ENCODE results near the gene ZNF383. TPM values are rescaled to one million over a fixed set of nuclear protein-coding genes. Genes with fewer than 3 reads are reported as not detected.

The ZNF383 gene
- total and polyA plus RNA-seq, 9 of the 15 experiments (the other 6 are each of a cell fraction or from before 2014, with no cell fraction given) = 2.0 to 8.2 (median 5.3) TPM

- TF ChIP-seq E2F4 (CRISPR knock-in tag; IDR thresholded peaks at IDR 0.05; ENCODE audit: low read depth) = no peak
- no peak for TF ChIP-seq BCL6 (CRISPR knock-in tag; IDR thresholded peaks at IDR 0.05)
- no peak for TF ChIP-seq RBM17 (IDR thresholded peaks at IDR 0.05; ENCODE audit: borderline replicate concordance, low read depth, low read length)
- no peak for TF ChIP-seq SRF (CRISPR knock-in tag; IDR thresholded peaks at IDR 0.05)
- TF ChIP-seq ZNF511 (CRISPR knock-in tag; IDR thresholded peaks at IDR 0.05) = peak; percentile 64; the same call in 1 of the 2 replicates
- no peak for TF ChIP-seq CHD4 (IDR thresholded peaks at IDR 0.05; ENCODE audit: insufficient read depth, insufficient replicate concordance, low read depth, low read length, poor library complexity, severe bottlenecking)
- no peak for TF ChIP-seq TEAD1 (CRISPR knock-in tag; IDR thresholded peaks at IDR 0.05)
- no peak for TF ChIP-seq CCNT2 (IDR thresholded peaks at IDR 0.05; ENCODE audit: borderline replicate concordance, extremely low read depth, insufficient read length, low read depth, low read length)
- TF ChIP-seq XRCC5 (IDR thresholded peaks at IDR 0.05; ENCODE audit: low read depth, low read length) = 0 out of 2 replicates have a peak, but pooled peaks have one; percentile 46
- TF ChIP-seq FOXK2 (conservative IDR thresholded peaks at IDR 0.05 in 1 of 2, IDR thresholded peaks at IDR 0.05 in 1 of 2; ENCODE audit: low read depth in 2 of 2) = peak; percentile 87 to 96
- no peak; a peak in 1 of 4 replicates for TF ChIP-seq TRIM24 (IDR thresholded peaks at IDR 0.05)
- no peak for TF ChIP-seq IRF2 (CRISPR knock-in tag; IDR thresholded peaks at IDR 0.05)
- no peak for TF ChIP-seq ZBTB33 (CRISPR knock-in tag; IDR thresholded peaks at IDR 0.05)
- TF ChIP-seq ZNF695 (CRISPR knock-in tag; IDR thresholded peaks at IDR 0.05) = no peak
- no peak for TF ChIP-seq SRSF7 (optimal IDR thresholded peaks at IDR 0.05; ENCODE audit: low read depth, low read length)
- no peak for TF ChIP-seq ZC3H11A (IDR thresholded peaks at IDR 0.05; ENCODE audit: low read depth, low read length)
- TF ChIP-seq FOXK1 (CRISPR knock-in tag; IDR thresholded peaks at IDR 0.05; ENCODE audit: borderline replicate concordance) = no peak
- TF ChIP-seq SIX5 (IDR thresholded peaks at IDR 0.05; ENCODE audit: borderline replicate concordance in 1 of 2, insufficient read depth in 1 of 2, low read depth in 1 of 2, low read length in 2 of 2) = peak; percentile 41 to 47
- no peak for TF ChIP-seq ARHGAP35 (IDR thresholded peaks at IDR 0.05; ENCODE audit: partially characterized antibody)
- peak; percentile 70 to 92 (median 86) for TF ChIP-seq YY1 (IDR thresholded peaks at IDR 0.05; ENCODE audit: borderline replicate concordance in 1 of 3, control insufficient read depth in 1 of 3, extremely low read depth in 1 of 3, insufficient read depth in 3 of 3, insufficient read length in 1 of 3, insufficient replicate concordance in 2 of 3, low read depth in 1 of 3, low read length in 2 of 3)
- no peak for TF ChIP-seq ZNF41 (CRISPR knock-in tag; conservative IDR thresholded peaks at IDR 0.05)
- peak; percentile 61; the same call in 1 of the 2 replicates for TF ChIP-seq ELF4 (CRISPR knock-in tag; IDR thresholded peaks at IDR 0.05)
- TF ChIP-seq NR1H2 (CRISPR knock-in tag; IDR thresholded peaks at IDR 0.05) = 0 out of 2 replicates have a peak, but pooled peaks have one; percentile 50
These were observed at the start of gene ZNF383 (continued) for GRCh38 chr19:37217775-37218591.
